Trophoblast cell (in vitro differentiated cells and primary cell): Measurements from ENCODE around the gene MYO7A.

ENCODE experiments used
- DNase-seq, 2 donors: peaks; one replicate each; pipeline ENCODE4 v3.0.0-alpha.2; 2016
- H2AFZ ChIP-seq: 2 replicates; pipeline ENCODE4 v1.6.1; 2013; ENCODE audit warnings: low read length, moderate library complexity, mild to moderate bottlenecking; ENCODE audit not compliant: insufficient read depth, poor library complexity
- H2AK5ac ChIP-seq: 2 replicates; pipeline ENCODE4 v1.6.1; 2013; ENCODE audit warnings: mild to moderate bottlenecking, low read length
- H2BK120ac ChIP-seq: 2 replicates; pipeline ENCODE4 v1.6.1; 2013; ENCODE audit warnings: low read length, mild to moderate bottlenecking, moderate library complexity; ENCODE audit not compliant: insufficient read depth, poor library complexity
- H2BK12ac ChIP-seq: 2 replicates; pipeline ENCODE4 v1.6.1; 2013; ENCODE audit warnings: mild to moderate bottlenecking, low read length, moderate library complexity
- H2BK5ac ChIP-seq: 2 replicates; pipeline ENCODE4 v1.6.1; 2013; ENCODE audit warnings: low read length, low read depth, moderate library complexity, mild to moderate bottlenecking; ENCODE audit not compliant: poor library complexity
- H3K14ac ChIP-seq: 2 replicates; pipeline ENCODE4 v1.6.1; 2013; ENCODE audit warnings: mild to moderate bottlenecking, low read length
- H3K18ac ChIP-seq: 2 replicates; pipeline ENCODE4 v1.6.1; 2013; ENCODE audit warnings: mild to moderate bottlenecking, low read length
- H3K23ac ChIP-seq: 2 replicates; pipeline ENCODE4 v1.6.1; 2013; ENCODE audit warnings: low read length
- H3K27ac ChIP-seq: 2 replicates; pipeline ENCODE4 v1.5.1; 2013; ENCODE audit warnings: low read depth, mild to moderate bottlenecking, inconsistent platforms, low read length, moderate library complexity
- H3K27me3 ChIP-seq: 2 replicates; pipeline ENCODE4 v1.6.1; 2013; ENCODE audit warnings: inconsistent platforms, mild to moderate bottlenecking, low read length, moderate library complexity; ENCODE audit not compliant: insufficient read depth
- H3K36me3 ChIP-seq, 2 experiments: 1 replicate in 1 of 2; 2 replicates in 1 of 2; pipeline ENCODE4 v1.6.1; 2013; ENCODE audit warnings: low read length in 2 of 2, mild to moderate bottlenecking in 2 of 2, moderate library complexity in 1 of 2; ENCODE audit not compliant: insufficient read depth in 2 of 2, control insufficient read depth in 1 of 2
- H3K4ac ChIP-seq: 2 replicates; pipeline ENCODE4 v1.6.1; 2013; ENCODE audit warnings: low read depth, mild to moderate bottlenecking, low read length, moderate library complexity
- H3K4me1 ChIP-seq, 2 experiments: 1 replicate in 1 of 2; 2 replicates in 1 of 2; pipeline ENCODE4 v1.6.1; 2013; ENCODE audit warnings: low read length in 2 of 2, mild to moderate bottlenecking in 2 of 2, moderate library complexity in 1 of 2; ENCODE audit not compliant: insufficient read depth in 2 of 2, control insufficient read depth in 1 of 2
- H3K4me2 ChIP-seq: 2 replicates; pipeline ENCODE4 v1.6.1; 2013; ENCODE audit warnings: inconsistent platforms, mild to moderate bottlenecking, low read length, moderate library complexity
- H3K4me3 ChIP-seq: 2 replicates; pipeline ENCODE4 v1.5.1; 2013; ENCODE audit warnings: mild to moderate bottlenecking, low read depth, low read length, inconsistent platforms
- H3K79me1 ChIP-seq: one replicate; pipeline ENCODE4 v1.6.1; 2013; ENCODE audit warnings: low read length
- H3K79me2 ChIP-seq: 2 replicates; pipeline ENCODE4 v1.6.1; 2013; ENCODE audit warnings: low read length, mild to moderate bottlenecking; ENCODE audit not compliant: control insufficient read depth, insufficient read depth, poor library complexity
- H3K9ac ChIP-seq: 2 replicates; pipeline ENCODE4 v1.6.1; 2013; ENCODE audit warnings: mild to moderate bottlenecking, low read length
- H3K9me3 ChIP-seq: 2 replicates; pipeline ENCODE4 v1.6.1; 2013; ENCODE audit warnings: low read depth, mild to moderate bottlenecking, control low read depth, inconsistent platforms, low read length; ENCODE audit not compliant: insufficient read depth
- H4K12ac ChIP-seq: 2 replicates; pipeline ENCODE4 v1.6.1; 2013; ENCODE audit warnings: low read depth, mild to moderate bottlenecking, low read length, moderate library complexity
- H4K8ac ChIP-seq: 2 replicates; pipeline ENCODE4 v1.6.1; 2013; ENCODE audit warnings: low read depth, mild to moderate bottlenecking, low read length, moderate library complexity
- H4K91ac ChIP-seq: one replicate; pipeline ENCODE4 v1.6.1; 2013; ENCODE audit warnings: low read depth, mild to moderate bottlenecking, low read length, moderate library complexity
- WGBS: extraction: QIAGEN DNeasy Blood & Tissue Kit; methylation state at CpG from one replicate; pipeline ENCODE4 v1.1.7; 2013; ENCODE audit warnings: missing lambda C conversion rate; ENCODE audit not compliant: insufficient read length, insufficient coverage; ENCODE audit errors: extremely low coverage; 5-methylcytosine and 5-hydroxymethylcytosine counted together

Gene MYO7A

DNA sequence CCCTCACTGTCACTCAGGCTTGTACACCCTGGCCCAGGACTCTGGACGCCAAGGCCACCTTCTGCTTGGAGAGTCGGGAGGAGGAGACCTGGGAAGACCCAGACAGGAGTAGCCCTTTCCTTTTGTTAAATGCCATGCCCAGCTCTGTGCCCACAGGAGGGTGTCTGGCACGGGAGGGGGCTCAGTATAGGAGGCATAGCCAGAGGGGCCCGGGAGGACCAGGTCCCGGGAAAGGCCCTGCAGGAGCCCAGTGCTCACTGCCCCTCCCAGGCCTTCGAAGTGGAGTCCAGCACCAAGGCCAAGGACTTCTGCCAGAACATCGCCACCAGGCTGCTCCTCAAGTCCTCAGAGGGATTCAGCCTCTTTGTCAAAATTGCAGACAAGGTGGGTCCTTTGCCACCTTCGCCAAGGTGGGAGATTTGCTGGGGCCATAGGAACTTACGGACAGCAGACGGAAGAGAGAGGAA is 79.0 kb downstream of the MYO7A start:
- Histone ChIP-seq H4K8ac (no peak overlapping the region), H3K14ac (no peak overlapping the region), H2BK5ac (no peak overlapping the region), H3K9ac (no peak overlapping the region), H3K27me3 (no peaks in the 10 kb centered on the region), H3K79me2 (no peaks in the 10 kb centered on the region), H3K18ac (no peak overlapping the region), H3K36me3 (no peaks in the 10 kb centered on the region), H3K79me1 (no peaks in the 10 kb centered on the region), H3K4me1 (no peaks in the 10 kb centered on the region), H3K4ac (no peak overlapping the region), H3K23ac (no peak overlapping the region), H4K12ac (no peak overlapping the region), H2AFZ (no peak overlapping the region), H3K4me2 (no peak overlapping the region), H3K9me3 (no peaks in the 10 kb centered on the region), H2AK5ac (no peak overlapping the region), H2BK12ac (no peak overlapping the region), H3K4me3 (no peak overlapping the region), H4K91ac (no peak overlapping the region), H3K27ac (no peak overlapping the region), H2BK120ac (no peak overlapping the region)
- DNase-seq = no peak
- no CpG with 5 or more reads among the region's 10 CpGs for WGBS

DNA sequence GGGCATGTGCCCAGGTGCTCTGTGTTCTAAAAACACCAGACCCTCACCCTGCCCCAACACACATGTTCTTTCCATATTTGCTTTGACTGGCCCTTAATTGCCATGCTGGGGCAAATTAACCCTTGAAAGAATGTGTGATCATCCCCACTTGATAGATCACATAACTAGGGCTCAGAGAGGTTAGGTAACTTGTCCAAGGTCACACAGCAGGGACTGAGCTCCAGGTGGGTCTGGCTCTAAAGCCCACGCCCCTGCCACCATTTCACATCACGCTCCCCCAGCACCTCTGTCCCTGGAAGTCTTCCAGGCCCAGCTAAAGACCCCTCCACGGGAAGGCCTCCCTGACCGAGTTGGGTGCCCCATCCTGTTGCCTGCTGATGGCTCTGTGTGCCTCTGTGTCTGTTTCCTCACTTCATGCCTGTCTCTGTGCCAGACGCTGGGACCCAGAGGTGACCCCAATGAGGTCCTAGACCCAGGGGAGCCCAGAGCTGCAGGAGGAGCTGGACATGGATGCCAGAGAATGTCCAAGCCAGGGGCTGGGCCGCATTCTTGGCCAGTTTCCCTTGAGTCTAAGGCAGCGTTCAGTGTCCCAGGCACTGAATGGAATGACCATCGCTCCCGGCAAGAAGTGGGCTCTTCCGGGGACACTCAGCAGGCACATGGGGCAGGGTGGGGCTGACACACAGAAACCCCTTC is 79.7 kb downstream of the MYO7A start:
- no peak overlapping the region for H3K4ac ChIP-seq
- no peaks in the 10 kb centered on the region for H3K36me3 ChIP-seq
- H3K27ac ChIP-seq = no peak overlapping the region
- no peak overlapping the region for H4K8ac ChIP-seq
- H3K4me1 ChIP-seq = no peaks in the 10 kb centered on the region
- no peaks in the 10 kb centered on the region for H3K27me3 ChIP-seq
- H2BK12ac ChIP-seq = no peak overlapping the region
- WGBS = no CpG with 5 or more reads among the region's 10 CpGs
- no peaks in the 10 kb centered on the region for H3K79me1 ChIP-seq
- H3K9ac ChIP-seq = no peak overlapping the region
- no peak overlapping the region for H3K4me2 ChIP-seq
- no peak overlapping the region for H4K91ac ChIP-seq
- no peak overlapping the region for H3K18ac ChIP-seq
- no peaks in the 10 kb centered on the region for H3K9me3 ChIP-seq
- no peak overlapping the region for H2BK120ac ChIP-seq
- no peak overlapping the region for H3K14ac ChIP-seq
- no peak overlapping the region for H3K23ac ChIP-seq
- H3K4me3 ChIP-seq = no peak overlapping the region
- no peak overlapping the region for H2BK5ac ChIP-seq
- no peak overlapping the region for H2AK5ac ChIP-seq
- no peaks in the 10 kb centered on the region for H3K79me2 ChIP-seq
- DNase-seq = no peak
- no peak overlapping the region for H4K12ac ChIP-seq
- no peak overlapping the region for H2AFZ ChIP-seq

GRCh38 chr11:77208535-77208934 is 80.5 kb downstream of the MYO7A start:
- no peak overlapping the region for H4K8ac ChIP-seq
- H2BK12ac ChIP-seq = no peak overlapping the region

DNA sequence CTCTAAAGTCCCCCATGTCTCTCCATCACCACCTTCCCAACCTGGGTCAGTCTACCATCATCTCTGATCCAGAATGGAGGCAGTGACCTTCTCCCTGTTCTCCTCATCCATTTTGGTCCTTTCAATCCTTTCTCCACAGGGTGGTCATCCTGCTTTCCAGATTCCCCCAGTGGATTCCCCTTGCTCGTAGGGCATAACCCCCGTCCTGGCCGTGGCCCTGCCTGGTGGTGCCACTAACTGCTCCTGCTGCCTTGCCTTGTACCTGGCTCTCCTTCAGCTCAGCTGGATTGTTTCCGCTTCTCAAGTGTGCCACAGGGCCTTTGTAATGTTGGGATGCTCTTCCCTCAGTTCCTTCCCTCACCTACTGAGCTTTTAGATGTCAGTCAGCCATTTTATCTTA is 81.6 kb downstream of the MYO7A start:
- H3K9ac ChIP-seq = no peak overlapping the region
- no peak overlapping the region for H4K8ac ChIP-seq
- no CpG with 5 or more reads among the region's 4 CpGs for WGBS
- H2BK120ac ChIP-seq = no peak overlapping the region
- H2BK5ac ChIP-seq = no peak overlapping the region
- no peak overlapping the region for H2AK5ac ChIP-seq
- H3K14ac ChIP-seq = no peak overlapping the region
- no peak for DNase-seq
- H3K18ac ChIP-seq = no peak overlapping the region
- no peaks in the 10 kb centered on the region for H3K79me2 ChIP-seq
- no peaks in the 10 kb centered on the region for H3K79me1 ChIP-seq
- no peak overlapping the region for H3K4me3 ChIP-seq
- no peak overlapping the region for H4K12ac ChIP-seq
- no peaks in the 10 kb centered on the region for H3K27me3 ChIP-seq
- no peak overlapping the region for H4K91ac ChIP-seq
- H3K23ac ChIP-seq = no peak overlapping the region
- H3K4ac ChIP-seq = no peak overlapping the region
- H3K4me1 ChIP-seq = no peaks in the 10 kb centered on the region
- H3K9me3 ChIP-seq = peaks cover 1% of the 10 kb centered on the region
- no peak overlapping the region for H3K27ac ChIP-seq
- H2AFZ ChIP-seq = no peak overlapping the region
- no peaks in the 10 kb centered on the region for H3K36me3 ChIP-seq
- no peak overlapping the region for H2BK12ac ChIP-seq
- H3K4me2 ChIP-seq = no peak overlapping the region

More at GRCh38 chr11:77208535-77208934, 80.5 kb downstream of the MYO7A start:
- H2BK5ac ChIP-seq = no peak overlapping the region
- H3K4me3 ChIP-seq = no peak overlapping the region
- no peak overlapping the region for H3K14ac ChIP-seq
- WGBS = no CpG with 5 or more reads among the region's 11 CpGs
- H3K9me3 ChIP-seq = no peaks in the 10 kb centered on the region
- no peak overlapping the region for H2AK5ac ChIP-seq
- no peak for DNase-seq
- no peaks in the 10 kb centered on the region for H3K27me3 ChIP-seq
- no peak overlapping the region for H3K4me2 ChIP-seq
- no peaks in the 10 kb centered on the region for H3K79me2 ChIP-seq
- H2AFZ ChIP-seq = no peak overlapping the region
- no peak overlapping the region for H4K91ac ChIP-seq
- no peak overlapping the region for H4K12ac ChIP-seq
- no peaks in the 10 kb centered on the region for H3K79me1 ChIP-seq
- H3K23ac ChIP-seq = no peak overlapping the region
- no peak overlapping the region for H3K27ac ChIP-seq
- no peak overlapping the region for H3K4ac ChIP-seq
- no peak overlapping the region for H3K18ac ChIP-seq
- H2BK120ac ChIP-seq = no peak overlapping the region
- H3K4me1 ChIP-seq = no peaks in the 10 kb centered on the region
- H3K9ac ChIP-seq = no peak overlapping the region
- H3K36me3 ChIP-seq = no peaks in the 10 kb centered on the region
